MCF 10A (cell line): ENCODE measurements around the gene GREB1. TPM values are rescaled to one million over a fixed set of nuclear protein-coding genes. Genes with fewer than 3 reads are reported as not detected.

Source experiments
- BruUV-seq: library from RNA; stranded (reverse); fragments of 400-500 nt; replicated peaks from 2 replicates; lab custom pipeline; 2021; lab: Mats Ljungman, UMichigan
- CTCF ChIA-PET: fragments of 300-600 bp; sonication (Branson Sonifier 250); formaldehyde crosslinking; extraction: SDS; loops from one replicate; lab custom pipeline; 2021; ENCODE audit warnings: antibody characterized with exemption, inconsistent platforms; lab: Yijun Ruan, JAX
- POLR2A ChIA-PET: fragments of 300-600, 350-650 bp; sonication (Branson Sonifier 250); formaldehyde crosslinking; extraction: SDS; loops from one replicate; lab custom pipeline; 2020; ENCODE audit warnings: antibody characterized with exemption, inconsistent platforms; lab: Yijun Ruan, JAX
- DNase-seq: peaks from one replicate; pipeline ENCODE4 v3.0.0-alpha.2; 2018; ENCODE audit not compliant: unreplicated experiment
- H3K27ac Mint-ChIP-seq: one replicate; pipeline ENCODE4 v1.8.0; 2022; ENCODE audit warnings: mild to moderate bottlenecking, low read depth, mixed read lengths; ENCODE audit not compliant: unreplicated experiment
- H3K27me3 Mint-ChIP-seq: one replicate; pipeline ENCODE4 v1.8.0; 2022; ENCODE audit warnings: mixed read lengths; ENCODE audit not compliant: insufficient read depth, unreplicated experiment
- H3K36me3 Mint-ChIP-seq: one replicate; pipeline ENCODE4 v1.8.0; 2022; ENCODE audit warnings: mild to moderate bottlenecking, moderate library complexity, mixed read lengths; ENCODE audit not compliant: insufficient read depth, unreplicated experiment
- H3K4me1 Mint-ChIP-seq: one replicate; pipeline ENCODE4 v1.8.0; 2022; ENCODE audit warnings: mixed read lengths; ENCODE audit not compliant: insufficient read depth, unreplicated experiment
- H3K4me3 Mint-ChIP-seq: one replicate; pipeline ENCODE4 v1.8.0; 2022; ENCODE audit warnings: mild to moderate bottlenecking, moderate library complexity, mixed read lengths; ENCODE audit not compliant: unreplicated experiment
- H3K9me3 Mint-ChIP-seq: one replicate; pipeline ENCODE4 v1.8.0; 2022; ENCODE audit warnings: mixed read lengths; ENCODE audit not compliant: unreplicated experiment
- CTCF ChIP-seq: fragments of 200-600 bp; IDR thresholded peaks from one replicate; pipeline ENCODE4 v1.8.0; 2022; ENCODE audit warnings: antibody characterized with exemption, mild to moderate bottlenecking; ENCODE audit not compliant: unreplicated experiment
- intact Hi-C: fragments of 100-400 bp; cut with micrococcal nuclease; formaldehyde crosslinking; loops from 2 replicates; pipeline ENCODE4 v1.14.1; 2022
- total RNA-seq: library from RNA; stranded (reverse); gene quantifications from 2 replicates; pipeline ENCODE4 v1.2.3, GENCODE V29; 2022

The GREB1 gene
- total RNA-seq, 1 experiment from 2014 or later, result 1.7 TPM

DNA sequence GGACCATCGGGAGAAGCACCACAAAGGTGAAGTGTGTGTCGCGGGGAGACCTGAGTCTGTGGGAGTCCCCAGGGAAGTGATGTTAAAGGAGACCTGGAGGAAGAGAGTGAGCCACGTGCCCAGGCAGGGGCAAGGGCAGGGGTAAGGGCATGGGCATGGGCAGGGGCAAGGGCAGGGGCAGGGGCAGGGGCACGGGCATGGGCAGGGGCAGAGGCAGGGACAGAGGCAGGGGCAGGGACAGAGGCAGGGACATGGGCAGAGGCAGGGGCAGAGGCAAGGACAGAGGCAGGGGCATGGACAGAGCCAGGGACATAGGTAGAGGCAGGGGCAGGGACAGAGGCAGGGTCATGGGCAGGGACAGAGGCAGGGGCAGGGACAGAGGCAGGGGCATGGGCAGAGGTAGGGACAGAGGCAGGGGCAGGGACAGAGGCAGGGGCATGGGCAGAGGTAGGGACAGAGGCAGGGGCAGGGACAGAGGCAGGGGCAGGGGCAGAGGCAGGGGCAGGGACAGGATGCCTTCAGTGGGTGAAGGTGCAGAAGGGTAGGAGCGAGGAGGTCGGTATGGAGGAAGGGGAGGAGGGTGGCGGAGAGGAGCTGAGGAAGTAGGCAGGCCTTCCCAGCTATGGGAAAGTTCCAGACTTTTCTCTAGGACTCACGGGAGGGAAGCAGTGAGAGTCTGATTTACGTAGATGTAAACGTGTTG is 102.9 kb downstream of the GREB1 start:
- POLR2A ChIA-PET, result no interaction called here
- TF ChIP-seq CTCF, result no peak
- DNase-seq, result no peak
- Mint-ChIP-seq H3K27ac (peak overlapping the region; percentile 32), H3K27me3 (no peaks in the 10 kb centered on the region), H3K4me3 (no peak overlapping the region), H3K9me3 (no peaks in the 10 kb centered on the region), H3K4me1 (peaks cover under 1% of the 10 kb centered on the region), H3K36me3 (peaks cover 15% of the 10 kb centered on the region)
- no TSS peak for BruUV-seq
- intact Hi-C loops, result no loop called here
- CTCF ChIA-PET, result no interaction called here

DNA sequence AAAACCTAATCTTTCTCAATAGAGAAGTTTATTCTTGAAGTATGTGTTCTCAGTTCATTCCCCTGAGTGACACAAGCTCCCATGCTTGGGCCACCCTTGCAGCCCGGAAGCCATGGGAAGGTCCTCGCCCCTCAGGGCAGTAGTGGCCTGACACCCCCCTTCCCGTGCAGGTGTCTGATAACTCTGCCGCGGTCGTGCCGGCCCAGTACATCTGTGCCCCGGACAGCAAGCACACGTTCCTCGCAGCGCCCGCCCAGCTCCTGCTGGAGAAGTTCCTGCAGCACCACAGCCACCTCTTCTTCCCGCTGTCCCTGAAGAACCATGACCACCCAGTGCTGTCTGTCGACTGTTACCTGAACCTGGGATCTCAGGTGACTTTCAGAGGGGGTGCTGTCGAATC is 103.7 kb downstream of the GREB1 start:
- ChIA-PET POLR2A (no interaction called here), CTCF (no interaction called here)
- Mint-ChIP-seq H3K4me3 (no peak overlapping the region), H3K36me3 (peaks cover 7% of the 10 kb centered on the region), H3K27me3 (no peaks in the 10 kb centered on the region), H3K27ac (peak overlapping the region; percentile 32), H3K4me1 (no peaks in the 10 kb centered on the region), H3K9me3 (no peaks in the 10 kb centered on the region)
- TF ChIP-seq CTCF, result no peak
- BruUV-seq, result no TSS peak
- intact Hi-C loops, result no loop called here
- DNase-seq, result no peak

DNA sequence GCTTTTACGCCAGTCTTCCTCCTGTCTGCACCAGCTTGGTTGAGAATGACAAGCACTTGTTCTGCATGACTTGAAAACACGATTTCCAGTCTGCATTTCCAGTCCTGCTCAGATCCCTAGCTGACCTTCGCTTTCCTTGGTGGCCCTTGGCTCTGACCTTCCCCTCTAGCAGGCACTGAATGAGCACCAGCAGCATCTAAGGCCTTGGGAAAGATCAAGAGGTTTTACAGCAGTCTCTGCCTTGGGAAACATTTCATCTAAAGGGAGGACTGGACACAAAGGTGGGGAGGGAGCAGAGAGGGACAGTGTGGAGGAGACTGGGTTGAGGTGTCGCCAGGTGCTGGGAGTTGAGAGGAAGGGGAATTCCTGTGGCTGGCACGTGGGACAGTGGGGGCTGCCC is 105.7 kb downstream of the GREB1 start:
- no peaks in the 10 kb centered on the region for H3K9me3 Mint-ChIP-seq
- ChIA-PET POLR2A (interaction anchor here (1.3 kb wide), 1 partner anchor 12 kb away, joined by 3 read pairs; no protein-coding TSS in a partner anchor), CTCF (no interaction called here)
- H3K4me3 Mint-ChIP-seq, result no peak overlapping the region
- no peak for DNase-seq
- intact Hi-C loops, result no loop called here
- no TSS peak for BruUV-seq
- H3K36me3 Mint-ChIP-seq, result no peaks in the 10 kb centered on the region
- no peak overlapping the region for H3K27ac Mint-ChIP-seq
- no peaks in the 10 kb centered on the region for H3K27me3 Mint-ChIP-seq
- no peaks in the 10 kb centered on the region for H3K4me1 Mint-ChIP-seq
- no peak for TF ChIP-seq CTCF

DNA sequence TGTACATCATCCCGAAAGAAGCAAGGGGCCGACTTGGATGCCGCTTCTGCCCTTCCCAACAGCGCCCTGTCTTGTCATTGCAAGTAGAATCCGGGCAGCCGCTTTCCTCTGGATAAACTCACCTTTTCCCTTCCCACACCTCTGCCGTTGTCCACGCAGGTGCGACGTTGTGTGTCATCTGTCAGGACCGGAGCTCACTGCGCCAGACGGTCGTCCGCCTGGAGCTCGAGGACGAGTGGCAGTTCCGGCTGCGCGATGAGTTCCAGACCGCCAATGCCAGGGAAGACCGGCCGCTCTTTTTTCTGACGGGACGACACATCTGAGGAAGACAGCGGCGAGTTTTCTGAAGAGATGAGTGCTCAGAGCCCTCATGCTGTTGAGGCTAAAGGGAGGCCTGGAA is 106.3 kb downstream of the GREB1 start:
- Mint-ChIP-seq H3K9me3 (no peaks in the 10 kb centered on the region), H3K4me3 (no peak overlapping the region)

More for the DNA sequence above, 106.3 kb downstream of the GREB1 start:
- Mint-ChIP-seq H3K27me3 (no peaks in the 10 kb centered on the region), H3K36me3 (no peaks in the 10 kb centered on the region), H3K4me1 (no peaks in the 10 kb centered on the region), H3K27ac (no peak overlapping the region)
- CTCF ChIA-PET, result no interaction called here
- DNase-seq, result no peak
- intact Hi-C loops, result no loop called here
- no peak for TF ChIP-seq CTCF
- BruUV-seq, result no TSS peak
- POLR2A ChIA-PET, result no interaction called here
